HL-60 (cell line): ENCODE results near the gene MT1B.
A peak's percentile ranks its signal among the peaks of the same experiment; 100 is the strongest.

Experiments used
- DNase-seq, 2 experiments: peaks; one replicate each; pipeline ENCODE4 v3.0.0-alpha.2; 2010 to 2020; ENCODE audit warnings: low read depth in 1 of 2, low spot score in 1 of 2
- H3K27ac ChIP-seq: fragments of 250-450 bp; sonication (Bioruptor Pico); replicated peaks from 2 replicates; pipeline ENCODE4 v1.5.1; 2020; ENCODE audit warnings: mild to moderate bottlenecking, moderate library complexity
- H3K27me3 ChIP-seq: fragments of 250-450 bp; sonication (Bioruptor Pico); 2 replicates; pipeline ENCODE4 v1.5.1; 2021; ENCODE audit warnings: mild to moderate bottlenecking, moderate library complexity; ENCODE audit not compliant: insufficient read depth, poor library complexity, severe bottlenecking
- H3K4me3 ChIP-seq: replicated peaks from 2 replicates; pipeline ENCODE4 v1.5.1; 2011; ENCODE audit warnings: mild to moderate bottlenecking, control low read depth, low read length; ENCODE audit not compliant: insufficient read depth
- CTCF ChIP-seq: IDR thresholded peaks from one replicate; pipeline ENCODE4 v1.5.1; 2011; ENCODE audit warnings: low read length, control low read depth, inconsistent platforms; ENCODE audit not compliant: insufficient read depth
- GABPA ChIP-seq: IDR thresholded peaks from 2 replicates; pipeline ENCODE4 v1.6.1; 2012; ENCODE audit warnings: low read depth
- POLR2AphosphoS5 ChIP-seq: IDR thresholded peaks from 2 replicates; pipeline ENCODE4 v1.6.1; 2012; ENCODE audit warnings: low read depth
- REST ChIP-seq: IDR thresholded peaks from 2 replicates; pipeline ENCODE4 v1.6.1; 2012; ENCODE audit warnings: low read depth; ENCODE audit not compliant: insufficient replicate concordance
- SPI1 ChIP-seq: IDR thresholded peaks from 2 replicates; pipeline ENCODE4 v1.6.1; 2012; ENCODE audit warnings: low read depth, mild to moderate bottlenecking, borderline replicate concordance

Gene MT1B

GRCh38 chr16:56643833-56644232 lies 7.9 kb upstream of the MT1B start:
- TF ChIP-seq CTCF (no peak), GABPA (no peak), SPI1 (no peak), REST (peak; percentile 79), POLR2AphosphoS5 (no peak)
- H3K27me3 ChIP-seq: peaks cover 72% of the 10 kb centered on the region
- H3K27ac ChIP-seq: no peak overlapping the region
- H3K4me3 ChIP-seq: no peak overlapping the region
- DNase-seq: no peak

- Histone ChIP-seq H3K27ac (no peak overlapping the region), H3K27me3 (peaks cover 68% of the 10 kb centered on the region), H3K4me3 (no peak overlapping the region)
- DNase-seq: no peak
- TF ChIP-seq POLR2AphosphoS5: no peak
- TF ChIP-seq REST: no peak
- TF ChIP-seq CTCF: no peak
- no peak for TF ChIP-seq GABPA
- TF ChIP-seq SPI1: no peak
Observed at GRCh38 chr16:56645311-56645710, 6.4 kb upstream of the MT1B start.

- peak; percentile 74 for TF ChIP-seq REST
- TF ChIP-seq POLR2AphosphoS5: no peak
- Histone ChIP-seq H3K27ac (no peak overlapping the region), H3K4me3 (no peak overlapping the region), H3K27me3 (peaks cover 65% of the 10 kb centered on the region)
- DNase-seq: no peak
Observed at GRCh38 chr16:56645838-56646237, 5.8 kb upstream of the MT1B start.
